HG03159 (cell line): ENCODE data around the gene GNRH2.
"Not testable (repeated sequence)": the region's sequence is repeated elsewhere in the genome, so short reads cannot be mapped to it uniquely, and the experiment has no call there.

Source experiments
- ATAC-seq: cut with Tn5 transposase; IDR thresholded peaks from one replicate; pipeline ENCODE4 v1.9.1; 2021; ENCODE audit warnings: mild to moderate bottlenecking, moderate library complexity; ENCODE audit not compliant: unreplicated experiment

The GNRH2 gene

GRCh38 chr20:3043322-3043721, at the start of gene GNRH2:
Gene GNRH2, plus strand, starts transcription at chr20:3043622. Its CDS starts 793 bp downstream, at chr20:3044415.
- ATAC-seq, result no peak

- no peak for ATAC-seq
These were observed 47.6 kb upstream of the GNRH2 start for GRCh38 chr20:2995796-2996195.

GRCh38 chr20:2998728-2999127, 44.7 kb upstream of the GNRH2 start:
- no peak for ATAC-seq

- ATAC-seq, result no peak
These were observed 42.4 kb upstream of the GNRH2 start for GRCh38 chr20:3000852-3001523.

GRCh38 chr20:3003416-3003815, 40.0 kb upstream of the GNRH2 start:
- ATAC-seq, result no peak

- ATAC-seq, result no peak
These were observed 32.3 kb upstream of the GNRH2 start for GRCh38 chr20:3010985-3011723.

GRCh38 chr20:3011752-3012151, 31.7 kb upstream of the GNRH2 start:
- no peak for ATAC-seq

GRCh38 chr20:3013771-3014170, 29.7 kb upstream of the GNRH2 start:
- ATAC-seq, result no peak

GRCh38 chr20:3014179-3014578, 29.2 kb upstream of the GNRH2 start:
- no peak for ATAC-seq

GRCh38 chr20:3014662-3015061, 28.8 kb upstream of the GNRH2 start:
- no peak for ATAC-seq

- ATAC-seq, result not testable (repeated sequence)
These were observed 28.1 kb upstream of the GNRH2 start for GRCh38 chr20:3015302-3015701.

- no peak for ATAC-seq
These were observed 22.1 kb upstream of the GNRH2 start for GRCh38 chr20:3021327-3021726.

GRCh38 chr20:3021777-3022176, 21.6 kb upstream of the GNRH2 start:
- no peak for ATAC-seq

GRCh38 chr20:3022559-3023490, 20.6 kb upstream of the GNRH2 start:
- ATAC-seq, result not testable (repeated sequence)

- ATAC-seq, result no peak
These were observed 15.4 kb upstream of the GNRH2 start for GRCh38 chr20:3027987-3028386.

GRCh38 chr20:3031524-3032147, 11.8 kb upstream of the GNRH2 start:
- no peak for ATAC-seq

GRCh38 chr20:3032624-3033023, 10.8 kb upstream of the GNRH2 start:
- ATAC-seq, result no peak

- no peak for ATAC-seq
These were observed 5.8 kb upstream of the GNRH2 start for GRCh38 chr20:3037654-3038053.

GRCh38 chr20:3038454-3038853, 5.0 kb upstream of the GNRH2 start:
- no peak for ATAC-seq

- no peak for ATAC-seq
These were observed 4.0 kb upstream of the GNRH2 start for GRCh38 chr20:3039426-3039825.

- no peak for ATAC-seq
These were observed 3.3 kb upstream of the GNRH2 start for GRCh38 chr20:3040086-3040485.
